SK-N-MC (cell line): ENCODE measurements around the gene FUT8.

ENCODE experiments used
- FOXP2 ChIP-seq: optimal IDR thresholded peaks from 2 replicates; pipeline ENCODE3; 2011; ENCODE audit warnings: mild to moderate bottlenecking, moderate library complexity; ENCODE audit not compliant: insufficient read depth; ENCODE audit errors: extremely low read length, control extremely low read depth
- POLR2AphosphoS5 ChIP-seq: IDR thresholded peaks from 2 replicates; pipeline ENCODE4 v1.6.1; 2012; ENCODE audit warnings: mild to moderate bottlenecking, low read depth, low read length, borderline replicate concordance

DNA sequence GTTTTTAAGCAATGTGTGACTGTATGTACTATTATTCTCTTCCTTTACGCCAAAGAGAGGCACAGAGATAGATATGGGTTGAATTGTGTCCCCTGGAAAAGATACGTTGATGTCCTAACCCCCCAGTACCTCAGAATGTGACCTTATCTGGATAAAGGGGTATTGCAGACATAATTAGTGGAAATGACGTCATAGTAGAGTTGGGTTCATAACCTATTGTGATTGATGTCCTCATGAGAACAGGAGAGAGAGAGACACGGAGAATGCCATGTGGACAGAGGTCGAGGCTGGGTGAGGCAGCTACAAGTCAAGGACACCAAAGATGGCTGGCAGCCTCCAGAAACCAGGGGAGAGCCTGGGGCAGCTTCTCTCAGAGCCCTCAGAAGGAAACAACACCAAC is 376.3 kb downstream of the FUT8 start:
- TF ChIP-seq POLR2AphosphoS5 (no peak), FOXP2 (no peak)
